HepG2 (cell line): ENCODE results near the gene GDF7. TPM values are rescaled to one million over a fixed set of nuclear protein-coding genes. Genes with fewer than 3 reads are reported as not detected.
A peak's percentile ranks its signal among the peaks of the same experiment; 100 is the strongest.

Experiments used
- ADNP ChIP-seq: sonication (generic); formaldehyde crosslinking; IDR thresholded peaks from 2 replicates; pipeline ENCODE4 v1.4.0; 2020; ENCODE audit warnings: missing genetic modification reagents
- EED ChIP-seq: sonication (generic); formaldehyde crosslinking; IDR thresholded peaks from 2 replicates; pipeline ENCODE4 v1.5.0; 2020; ENCODE audit warnings: mild to moderate bottlenecking, missing genetic modification reagents
- ESRRA ChIP-seq: sonication (generic); formaldehyde crosslinking; IDR thresholded peaks from 2 replicates; pipeline ENCODE4 v1.5.1; 2020; ENCODE audit warnings: mild to moderate bottlenecking, low read depth, missing genetic modification reagents
- GATA4 ChIP-seq: sonication (generic); IDR thresholded peaks from 2 replicates; pipeline ENCODE4 v1.6.1; 2016; ENCODE audit warnings: antibody characterized with exemption, low read depth, borderline replicate concordance
- HNRNPUL1 ChIP-seq: fragments of 200-400 bp; formaldehyde crosslinking; IDR thresholded peaks from 2 replicates; pipeline ENCODE4 v1.6.1; 2017; ENCODE audit warnings: low read depth, mild to moderate bottlenecking, low read length, moderate library complexity
- KLF16 ChIP-seq, 2 experiments: sonication (generic) in 1 of 2; formaldehyde crosslinking in 1 of 2; IDR thresholded peaks; 2 replicates each; pipeline versions ENCODE4 v1.6.1 to v1.8.0; 2016 to 2023; ENCODE audit warnings: missing genetic modification reagents in 2 of 2, missing compliant biosample characterization in 1 of 2
- NR1H2 ChIP-seq: sonication (generic); formaldehyde crosslinking; IDR thresholded peaks from 2 replicates; pipeline ENCODE4 v1.8.1; 2022; ENCODE audit warnings: low read depth, missing genetic modification reagents, borderline replicate concordance
- SNAPC2 ChIP-seq: sonication (generic); formaldehyde crosslinking; IDR thresholded peaks from 2 replicates; pipeline ENCODE4 v1.8.1; 2022; ENCODE audit warnings: mild to moderate bottlenecking, missing genetic modification reagents
- ZBTB20 ChIP-seq: sonication (generic); formaldehyde crosslinking; IDR thresholded peaks from 2 replicates; pipeline ENCODE4 v1.8.1; 2023; ENCODE audit warnings: missing genetic modification reagents, low read depth, mild to moderate bottlenecking, borderline replicate concordance
- ZC3H13 ChIP-seq: sonication (generic); formaldehyde crosslinking; IDR thresholded peaks from 2 replicates; pipeline ENCODE4 v1.8.1; 2023; ENCODE audit warnings: mild to moderate bottlenecking, missing genetic modification reagents, moderate library complexity
- ZFP41 ChIP-seq: sonication (generic); formaldehyde crosslinking; IDR thresholded peaks from 2 replicates; pipeline ENCODE4 v1.4.0; 2020; ENCODE audit warnings: mild to moderate bottlenecking, missing genetic modification reagents, borderline replicate concordance
- ZNF143 ChIP-seq: sonication (generic); formaldehyde crosslinking; IDR thresholded peaks from 2 replicates; pipeline ENCODE4 v1.4.0; 2020; ENCODE audit warnings: missing genetic modification reagents
- ZNF234 ChIP-seq: sonication (generic); formaldehyde crosslinking; conservative IDR thresholded peaks from 2 replicates; pipeline ENCODE4 v1.5.1; 2020; ENCODE audit warnings: mild to moderate bottlenecking, missing genetic modification reagents
- ZNF556 ChIP-seq: sonication (generic); formaldehyde crosslinking; IDR thresholded peaks from 2 replicates; pipeline ENCODE4 v1.4.0; 2020; ENCODE audit warnings: mild to moderate bottlenecking, missing genetic modification reagents, borderline replicate concordance
- ZNF629 ChIP-seq: sonication (generic); formaldehyde crosslinking; conservative IDR thresholded peaks from 2 replicates; pipeline ENCODE4 v1.5.0; 2020; ENCODE audit warnings: missing genetic modification reagents
- ZNF670 ChIP-seq: sonication (generic); formaldehyde crosslinking; IDR thresholded peaks from 2 replicates; pipeline ENCODE4 v1.8.0; 2022; ENCODE audit warnings: mild to moderate bottlenecking, missing genetic modification reagents, borderline replicate concordance
- polyA plus RNA-seq, 8 experiments: library from polyadenylated mRNA; depleted of rRNA in 3 of 8; stranded (reverse) in 7 of 8; unstranded in 1 of 8; fragments of >200 nt; fragmentation: Illumina TruSeq in 4 of 8; extraction: Trizol in 4 of 8; gene quantifications; 2 replicates each; pipeline versions ENCODE4 v1.2.1 to v1.2.3, GENCODE V29; 2011 to 2016; ENCODE audit warnings: low read depth in 4 of 8, missing spikeins in 1 of 8, mixed read lengths in 1 of 8; ENCODE audit not compliant: insufficient read depth in 1 of 8
- total RNA-seq, 5 experiments: library from RNA; depleted of rRNA; stranded (reverse); fragments of >200 nt; fragmentation: Illumina TruSeq; extraction: Trizol; gene quantifications; 2 replicates each; pipeline ENCODE4 v1.2.3, GENCODE V29; 2016; ENCODE audit warnings: low read depth in 1 of 5
- TF ChIP-seq, protein P1 (sequence below): sonication (generic); formaldehyde crosslinking; IDR thresholded peaks from 2 replicates; pipeline ENCODE4 v1.4.0; 2020; ENCODE audit warnings: missing genetic modification reagents, borderline replicate concordance
- TF ChIP-seq, protein P2 (sequence below): IDR thresholded peaks from 2 replicates; pipeline ENCODE4 v1.6.1; 2018; ENCODE audit warnings: missing genetic modification reagents, mild to moderate bottlenecking, missing compliant biosample characterization
- TF ChIP-seq, protein P3 (sequence below): sonication (generic); formaldehyde crosslinking; IDR thresholded peaks from 2 replicates; pipeline ENCODE4 v1.5.1; 2020; ENCODE audit warnings: mild to moderate bottlenecking, missing genetic modification reagents, moderate library complexity
- TF ChIP-seq, protein P4 (sequence below): IDR thresholded peaks from 2 replicates; pipeline ENCODE4 v1.6.1; 2016
- TF ChIP-seq, protein P5 (sequence below): sonication (generic); IDR thresholded peaks from 2 replicates; pipeline ENCODE4 v1.6.1; 2016; ENCODE audit warnings: low read depth, borderline replicate concordance

The GDF7 gene
- total and polyA plus RNA-seq, 2 of the 13 experiments (the other 11 are each of a cell fraction or from before 2014, with no cell fraction given): 1.6 to 15.0 TPM

DNA sequence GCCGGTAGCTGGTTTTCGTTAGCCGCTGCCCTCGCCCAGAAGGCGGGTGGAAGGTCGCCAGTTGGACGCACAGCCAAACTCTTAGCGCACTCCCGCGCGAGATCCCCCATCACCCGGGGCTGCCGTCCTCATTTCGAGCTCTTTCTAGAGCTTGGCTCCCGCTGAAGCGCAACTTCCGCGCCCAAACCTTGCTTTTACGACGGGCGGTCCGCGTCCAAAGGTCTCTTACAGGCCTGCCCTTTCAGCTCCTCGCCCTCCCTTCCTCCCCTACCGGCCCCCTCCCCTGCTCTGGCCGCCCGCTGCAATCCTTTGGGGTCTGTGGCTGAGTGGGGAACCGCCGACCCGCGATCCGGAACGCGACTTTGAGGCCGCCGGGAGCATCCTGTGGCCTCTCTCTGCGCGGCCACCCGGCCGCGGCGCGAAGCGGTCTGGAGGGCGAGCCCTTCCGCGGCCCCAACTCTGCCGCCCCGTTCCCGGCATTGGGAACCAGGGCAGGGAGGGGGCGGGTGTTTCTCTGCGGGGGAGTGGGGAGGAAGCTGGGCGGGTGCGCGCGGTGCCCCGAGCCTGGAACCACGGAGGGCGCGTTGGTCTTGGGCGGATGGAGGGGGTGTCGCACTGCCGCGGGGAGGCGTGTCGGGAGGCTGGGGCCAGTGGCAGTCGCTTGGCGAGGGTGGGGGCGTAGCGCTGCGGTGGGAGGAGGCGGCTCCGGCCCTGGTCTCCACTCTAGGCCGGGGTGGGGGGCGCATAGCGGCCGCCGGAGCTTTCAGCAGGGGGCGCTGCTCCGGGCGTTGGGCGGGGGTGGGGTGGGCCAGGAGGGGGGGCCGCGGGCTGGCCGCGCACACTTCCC is at the start of gene GDF7 (continued):
- TF ChIP-seq, protein P1, sequence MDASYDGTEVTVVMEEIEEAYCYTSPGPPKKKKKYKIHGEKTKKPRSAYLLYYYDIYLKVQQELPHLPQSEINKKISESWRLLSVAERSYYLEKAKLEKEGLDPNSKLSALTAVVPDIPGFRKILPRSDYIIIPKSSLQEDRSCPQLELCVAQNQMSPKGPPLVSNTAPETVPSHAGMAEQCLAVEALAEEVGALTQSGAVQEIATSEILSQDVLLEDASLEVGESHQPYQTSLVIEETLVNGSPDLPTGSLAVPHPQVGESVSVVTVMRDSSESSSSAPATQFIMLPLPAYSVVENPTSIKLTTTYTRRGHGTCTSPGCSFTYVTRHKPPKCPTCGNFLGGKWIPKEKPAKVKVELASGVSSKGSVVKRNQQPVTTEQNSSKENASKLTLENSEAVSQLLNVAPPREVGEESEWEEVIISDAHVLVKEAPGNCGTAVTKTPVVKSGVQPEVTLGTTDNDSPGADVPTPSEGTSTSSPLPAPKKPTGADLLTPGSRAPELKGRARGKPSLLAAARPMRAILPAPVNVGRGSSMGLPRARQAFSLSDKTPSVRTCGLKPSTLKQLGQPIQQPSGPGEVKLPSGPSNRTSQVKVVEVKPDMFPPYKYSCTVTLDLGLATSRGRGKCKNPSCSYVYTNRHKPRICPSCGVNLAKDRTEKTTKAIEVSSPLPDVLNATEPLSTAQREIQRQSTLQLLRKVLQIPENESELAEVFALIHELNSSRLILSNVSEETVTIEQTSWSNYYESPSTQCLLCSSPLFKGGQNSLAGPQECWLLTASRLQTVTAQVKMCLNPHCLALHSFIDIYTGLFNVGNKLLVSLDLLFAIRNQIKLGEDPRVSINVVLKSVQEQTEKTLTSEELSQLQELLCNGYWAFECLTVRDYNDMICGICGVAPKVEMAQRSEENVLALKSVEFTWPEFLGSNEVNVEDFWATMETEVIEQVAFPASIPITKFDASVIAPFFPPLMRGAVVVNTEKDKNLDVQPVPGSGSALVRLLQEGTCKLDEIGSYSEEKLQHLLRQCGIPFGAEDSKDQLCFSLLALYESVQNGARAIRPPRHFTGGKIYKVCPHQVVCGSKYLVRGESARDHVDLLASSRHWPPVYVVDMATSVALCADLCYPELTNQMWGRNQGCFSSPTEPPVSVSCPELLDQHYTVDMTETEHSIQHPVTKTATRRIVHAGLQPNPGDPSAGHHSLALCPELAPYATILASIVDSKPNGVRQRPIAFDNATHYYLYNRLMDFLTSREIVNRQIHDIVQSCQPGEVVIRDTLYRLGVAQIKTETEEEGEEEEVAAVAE: no peak
- TF ChIP-seq NR1H2 (peak; percentile 86; the same call in 1 of the 2 replicates), ZFP41 (CRISPR knock-in tag) (no peak), ZNF234 (CRISPR knock-in tag) (no peak), ESRRA (CRISPR knock-in tag) (0 out of 2 replicates have a peak, but pooled peaks have one; percentile 57), ZNF670 (CRISPR knock-in tag) (no peak; the same call in 1 of the 2 replicates), GATA4 (no peak), EED (CRISPR knock-in tag) (0 out of 2 replicates have a peak, but pooled peaks have one; percentile 49), ZNF556 (CRISPR knock-in tag) (peak; percentile 60; the same call in 1 of the 2 replicates), ZC3H13 (peak; percentile 82), KLF16 (CRISPR knock-in tag; IDR thresholded peaks at IDR 0.05) (peak in 1 of 2 experiments; percentile 17; a peak in 1 of 4 replicates), ZNF143 (no peak), ZBTB20 (CRISPR knock-in tag) (no peak; the same call in 1 of the 2 replicates), ADNP (no peak), HNRNPUL1 (no peak), SNAPC2 (CRISPR knock-in tag) (0 out of 2 replicates have a peak, but pooled peaks have one; percentile 47), ZNF629 (no peak)
- TF ChIP-seq, protein P2, sequence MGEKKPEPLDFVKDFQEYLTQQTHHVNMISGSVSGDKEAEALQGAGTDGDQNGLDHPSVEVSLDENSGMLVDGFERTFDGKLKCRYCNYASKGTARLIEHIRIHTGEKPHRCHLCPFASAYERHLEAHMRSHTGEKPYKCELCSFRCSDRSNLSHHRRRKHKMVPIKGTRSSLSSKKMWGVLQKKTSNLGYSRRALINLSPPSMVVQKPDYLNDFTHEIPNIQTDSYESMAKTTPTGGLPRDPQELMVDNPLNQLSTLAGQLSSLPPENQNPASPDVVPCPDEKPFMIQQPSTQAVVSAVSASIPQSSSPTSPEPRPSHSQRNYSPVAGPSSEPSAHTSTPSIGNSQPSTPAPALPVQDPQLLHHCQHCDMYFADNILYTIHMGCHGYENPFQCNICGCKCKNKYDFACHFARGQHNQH (CRISPR knock-in tag): no peak
- TF ChIP-seq, protein P3, sequence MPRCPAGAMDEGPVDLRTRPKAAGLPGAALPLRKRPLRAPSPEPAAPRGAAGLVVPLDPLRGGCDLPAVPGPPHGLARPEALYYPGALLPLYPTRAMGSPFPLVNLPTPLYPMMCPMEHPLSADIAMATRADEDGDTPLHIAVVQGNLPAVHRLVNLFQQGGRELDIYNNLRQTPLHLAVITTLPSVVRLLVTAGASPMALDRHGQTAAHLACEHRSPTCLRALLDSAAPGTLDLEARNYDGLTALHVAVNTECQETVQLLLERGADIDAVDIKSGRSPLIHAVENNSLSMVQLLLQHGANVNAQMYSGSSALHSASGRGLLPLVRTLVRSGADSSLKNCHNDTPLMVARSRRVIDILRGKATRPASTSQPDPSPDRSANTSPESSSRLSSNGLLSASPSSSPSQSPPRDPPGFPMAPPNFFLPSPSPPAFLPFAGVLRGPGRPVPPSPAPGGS (CRISPR knock-in tag): no peak
- TF ChIP-seq, protein P4, sequence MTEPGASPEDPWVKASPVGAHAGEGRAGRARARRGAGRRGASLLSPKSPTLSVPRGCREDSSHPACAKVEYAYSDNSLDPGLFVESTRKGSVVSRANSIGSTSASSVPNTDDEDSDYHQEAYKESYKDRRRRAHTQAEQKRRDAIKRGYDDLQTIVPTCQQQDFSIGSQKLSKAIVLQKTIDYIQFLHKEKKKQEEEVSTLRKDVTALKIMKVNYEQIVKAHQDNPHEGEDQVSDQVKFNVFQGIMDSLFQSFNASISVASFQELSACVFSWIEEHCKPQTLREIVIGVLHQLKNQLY: no peak
- TF ChIP-seq, protein P5, sequence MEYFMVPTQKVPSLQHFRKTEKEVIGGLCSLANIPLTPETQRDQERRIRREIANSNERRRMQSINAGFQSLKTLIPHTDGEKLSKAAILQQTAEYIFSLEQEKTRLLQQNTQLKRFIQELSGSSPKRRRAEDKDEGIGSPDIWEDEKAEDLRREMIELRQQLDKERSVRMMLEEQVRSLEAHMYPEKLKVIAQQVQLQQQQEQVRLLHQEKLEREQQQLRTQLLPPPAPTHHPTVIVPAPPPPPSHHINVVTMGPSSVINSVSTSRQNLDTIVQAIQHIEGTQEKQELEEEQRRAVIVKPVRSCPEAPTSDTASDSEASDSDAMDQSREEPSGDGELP: no peak
